ENCODE results near the gene ITIH1. TPM values are rescaled to one million over a fixed set of nuclear protein-coding genes. Genes with fewer than 3 reads are reported as not detected.

Gene ITIH1
- total and polyA plus RNA-seq, 4 donors = 0.11 to 0.50 (median 0.35) TPM

DNA sequence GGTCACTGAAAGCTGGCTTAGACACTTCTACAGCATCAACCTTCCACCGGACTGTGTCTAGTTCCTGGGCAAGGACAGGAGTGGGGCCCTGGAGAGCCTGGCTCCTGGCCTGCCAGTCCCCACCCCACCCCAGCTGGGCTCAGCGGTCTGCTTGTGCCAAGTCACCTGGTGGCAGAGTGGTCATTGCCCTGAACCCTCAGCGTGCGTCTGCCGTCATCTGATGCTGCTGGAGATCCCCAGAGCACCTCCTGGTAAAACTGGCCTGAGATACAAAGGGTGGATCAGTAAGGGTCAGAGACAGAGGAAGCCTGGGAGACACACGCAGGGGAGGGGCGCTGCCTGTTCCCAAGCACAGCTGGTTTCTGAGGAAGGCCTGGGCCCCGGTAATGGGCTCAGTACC, 36.4 kb downstream of the ITIH1 start:
- no peaks in the 10 kb centered on the region for H3K9me3 ChIP-seq (ENCODE audit: control insufficient read depth in 4 of 4, insufficient read depth in 3 of 4, low read length in 3 of 4)
- no peak overlapping the region for H3K4me3 ChIP-seq
- DNase-seq (no peak), ATAC-seq (ENCODE audit: insufficient read depth, low FRiP score) (no peak)
- H3K27me3 ChIP-seq (ENCODE audit: control insufficient read depth in 3 of 3, insufficient read depth in 3 of 3, low read length in 2 of 3) = no peaks in the 10 kb centered on the region
- no peak overlapping the region for H3K9ac ChIP-seq (ENCODE audit: insufficient read depth in 1 of 2, low read length in 2 of 2)
- H3K27ac ChIP-seq (ENCODE audit: low read depth in 1 of 2, low read length in 1 of 2) = no peak overlapping the region
- TF ChIP-seq, protein P1, sequence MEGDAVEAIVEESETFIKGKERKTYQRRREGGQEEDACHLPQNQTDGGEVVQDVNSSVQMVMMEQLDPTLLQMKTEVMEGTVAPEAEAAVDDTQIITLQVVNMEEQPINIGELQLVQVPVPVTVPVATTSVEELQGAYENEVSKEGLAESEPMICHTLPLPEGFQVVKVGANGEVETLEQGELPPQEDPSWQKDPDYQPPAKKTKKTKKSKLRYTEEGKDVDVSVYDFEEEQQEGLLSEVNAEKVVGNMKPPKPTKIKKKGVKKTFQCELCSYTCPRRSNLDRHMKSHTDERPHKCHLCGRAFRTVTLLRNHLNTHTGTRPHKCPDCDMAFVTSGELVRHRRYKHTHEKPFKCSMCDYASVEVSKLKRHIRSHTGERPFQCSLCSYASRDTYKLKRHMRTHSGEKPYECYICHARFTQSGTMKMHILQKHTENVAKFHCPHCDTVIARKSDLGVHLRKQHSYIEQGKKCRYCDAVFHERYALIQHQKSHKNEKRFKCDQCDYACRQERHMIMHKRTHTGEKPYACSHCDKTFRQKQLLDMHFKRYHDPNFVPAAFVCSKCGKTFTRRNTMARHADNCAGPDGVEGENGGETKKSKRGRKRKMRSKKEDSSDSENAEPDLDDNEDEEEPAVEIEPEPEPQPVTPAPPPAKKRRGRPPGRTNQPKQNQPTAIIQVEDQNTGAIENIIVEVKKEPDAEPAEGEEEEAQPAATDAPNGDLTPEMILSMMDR (IDR thresholded peaks at IDR 0.05; ENCODE audit: control extremely low read depth, extremely low read depth) = no peak
- H3K36me3 ChIP-seq (ENCODE audit: control insufficient read depth in 4 of 4, insufficient read depth in 4 of 4, low read length in 4 of 4) = no peaks in the 10 kb centered on the region
- no peaks in the 10 kb centered on the region for H3K4me1 ChIP-seq (ENCODE audit: control insufficient read depth in 5 of 5, insufficient read depth in 5 of 5, low read length in 5 of 5)
- WGBS, 2 donors = 82 to 90% methylated on average over 8 of the region's 8 CpGs

DNA sequence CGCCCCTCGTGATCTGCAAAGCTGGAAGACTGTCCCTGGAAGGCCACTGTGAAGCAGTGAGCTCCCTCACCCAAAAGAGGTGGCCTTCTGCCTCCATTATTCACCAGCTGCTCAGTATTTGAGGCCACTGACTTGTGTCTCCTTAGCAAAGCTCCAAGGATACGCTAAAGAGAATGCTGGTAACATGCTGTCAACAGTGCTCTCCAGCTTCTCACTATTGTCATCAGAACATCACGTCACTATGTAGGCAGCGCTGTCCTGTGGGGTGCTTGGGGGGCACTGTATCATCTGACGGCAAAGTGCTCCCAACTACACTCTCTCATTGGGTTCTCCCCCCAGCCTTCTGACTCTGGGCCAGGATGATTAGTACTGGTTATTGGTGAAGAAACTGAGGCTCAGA, 38.8 kb downstream of the ITIH1 start:
- Histone ChIP-seq H3K9me3 (ENCODE audit: control insufficient read depth in 4 of 4, insufficient read depth in 3 of 4, low read length in 3 of 4) (no peaks in the 10 kb centered on the region), H3K4me1 (ENCODE audit: control insufficient read depth in 5 of 5, insufficient read depth in 5 of 5, low read length in 5 of 5) (no peaks in the 10 kb centered on the region), H3K36me3 (ENCODE audit: control insufficient read depth in 4 of 4, insufficient read depth in 4 of 4, low read length in 4 of 4) (no peaks in the 10 kb centered on the region), H3K4me3 (no peak overlapping the region), H3K9ac (ENCODE audit: insufficient read depth in 1 of 2, low read length in 2 of 2) (no peak overlapping the region), H3K27me3 (ENCODE audit: control insufficient read depth in 3 of 3, insufficient read depth in 3 of 3, low read length in 2 of 3) (no peaks in the 10 kb centered on the region), H3K27ac (ENCODE audit: low read depth in 1 of 2, low read length in 1 of 2) (no peak overlapping the region)
- ATAC-seq (ENCODE audit: insufficient read depth, low FRiP score) (no peak), DNase-seq (no peak)
- TF ChIP-seq, protein P1 (IDR thresholded peaks at IDR 0.05; ENCODE audit: control extremely low read depth, extremely low read depth) = no peak
- WGBS, 2 donors = 90 to 93% methylated on average over 6 of the region's 6 CpGs

DNA sequence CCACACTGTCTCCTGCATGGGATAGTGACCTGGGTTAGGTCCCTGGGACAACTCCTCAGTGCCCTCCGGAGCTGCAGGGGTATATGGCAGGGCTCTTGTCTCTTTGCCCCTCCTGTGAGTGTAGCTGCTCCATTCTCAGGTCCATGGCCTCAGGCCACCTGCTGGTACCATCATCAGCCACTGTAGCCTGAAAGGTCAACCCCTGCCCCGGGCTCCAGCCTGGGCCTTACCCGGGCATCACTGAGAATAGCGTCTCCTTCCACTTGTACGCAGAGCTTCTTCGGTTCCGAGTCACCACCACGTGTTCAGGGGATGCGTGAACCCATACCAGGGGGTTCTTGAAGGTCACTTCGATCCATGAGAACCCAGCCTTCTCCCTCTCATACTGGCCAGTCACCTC, 39.3 kb downstream of the ITIH1 start:
- Histone ChIP-seq H3K9me3 (ENCODE audit: control insufficient read depth in 4 of 4, insufficient read depth in 3 of 4, low read length in 3 of 4) (no peaks in the 10 kb centered on the region), H3K27ac (ENCODE audit: low read depth in 1 of 2, low read length in 1 of 2) (no peak overlapping the region), H3K27me3 (ENCODE audit: control insufficient read depth in 3 of 3, insufficient read depth in 3 of 3, low read length in 2 of 3) (no peaks in the 10 kb centered on the region), H3K9ac (ENCODE audit: insufficient read depth in 1 of 2, low read length in 2 of 2) (no peak overlapping the region), H3K36me3 (ENCODE audit: control insufficient read depth in 4 of 4, insufficient read depth in 4 of 4, low read length in 4 of 4) (no peaks in the 10 kb centered on the region), H3K4me1 (ENCODE audit: control insufficient read depth in 5 of 5, insufficient read depth in 5 of 5, low read length in 5 of 5) (no peaks in the 10 kb centered on the region), H3K4me3 (no peak overlapping the region)
- DNase-seq = no peak
- TF ChIP-seq, protein P1 (IDR thresholded peaks at IDR 0.05; ENCODE audit: control extremely low read depth, extremely low read depth) = no peak
- no peak for ATAC-seq (ENCODE audit: insufficient read depth, low FRiP score)
- 93 to 97% methylated on average over 10 of the region's 10 CpGs for WGBS, 2 donors

DNA sequence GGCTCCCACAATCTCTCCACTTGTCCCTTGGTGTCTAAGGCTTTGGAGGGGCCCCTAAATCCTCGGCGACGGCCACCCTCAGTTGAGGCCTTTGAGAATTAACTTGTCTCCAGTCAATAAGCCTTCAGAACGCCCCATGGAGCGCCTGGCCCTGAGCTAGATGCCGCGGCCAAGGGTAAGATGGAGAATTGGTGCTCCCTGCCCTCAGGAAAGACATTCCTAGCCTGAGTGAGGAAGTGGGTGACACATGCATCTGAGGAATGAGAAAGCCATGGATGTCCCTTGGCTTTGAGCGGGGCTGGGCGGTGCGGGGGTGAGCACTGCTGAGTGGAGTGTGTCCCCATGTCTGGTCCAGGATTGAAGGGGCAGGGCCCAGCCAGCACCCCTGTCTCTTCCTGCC, 39.8 kb downstream of the ITIH1 start:
- DNase-seq = no peak
- WGBS, 2 donors = 94 to 97% methylated on average over 10 of the region's 10 CpGs
- Histone ChIP-seq H3K4me1 (ENCODE audit: control insufficient read depth in 5 of 5, insufficient read depth in 5 of 5, low read length in 5 of 5) (no peaks in the 10 kb centered on the region), H3K27me3 (ENCODE audit: control insufficient read depth in 3 of 3, insufficient read depth in 3 of 3, low read length in 2 of 3) (no peaks in the 10 kb centered on the region), H3K36me3 (ENCODE audit: control insufficient read depth in 4 of 4, insufficient read depth in 4 of 4, low read length in 4 of 4) (no peaks in the 10 kb centered on the region), H3K27ac (ENCODE audit: low read depth in 1 of 2, low read length in 1 of 2) (no peak overlapping the region), H3K4me3 (no peak overlapping the region), H3K9me3 (ENCODE audit: control insufficient read depth in 4 of 4, insufficient read depth in 3 of 4, low read length in 3 of 4) (no peaks in the 10 kb centered on the region), H3K9ac (ENCODE audit: insufficient read depth in 1 of 2, low read length in 2 of 2) (no peak overlapping the region)
- ATAC-seq (ENCODE audit: insufficient read depth, low FRiP score) = no peak
- TF ChIP-seq, protein P1 (IDR thresholded peaks at IDR 0.05; ENCODE audit: control extremely low read depth, extremely low read depth) = no peak
